Thoracic aorta (tissue), 2 donors: Measurements from ENCODE around the gene SHISAL2A. TPM values are rescaled to one million over a fixed set of nuclear protein-coding genes. Genes with fewer than 3 reads are reported as not detected.

ENCODE experiments used
- ATAC-seq: fragments of 150-250 bp; one replicate; pipeline ENCODE4 v1.8.0; 2017; ENCODE audit warnings: low read depth; ENCODE audit not compliant: insufficient number of reproducible peaks, low FRiP score
- DNase-seq: peaks from one replicate; pipeline ENCODE4 v3.0.0-alpha.2; 2020; ENCODE audit warnings: low spot score
- H3K27ac ChIP-seq, 2 donors: fragments of 200-600 bp; sonication (generic); 1 replicate in 1 of 2; 2 replicates in 1 of 2; pipeline ENCODE4 v1.5.1; 2016; ENCODE audit warnings: mild to moderate bottlenecking in 2 of 2, moderate library complexity in 2 of 2
- H3K27me3 ChIP-seq: fragments of 200-600 bp; sonication (generic); replicated peaks from 2 replicates; pipeline ENCODE4 v1.6.0; 2016; ENCODE audit warnings: mild to moderate bottlenecking; ENCODE audit not compliant: insufficient read depth
- H3K36me3 ChIP-seq: fragments of 200-600 bp; sonication (generic); one replicate; pipeline ENCODE4 v1.5.1; 2016
- H3K4me1 ChIP-seq, 2 donors: fragments of 200-600 bp; sonication (generic); 1 replicate in 1 of 2; 2 replicates in 1 of 2; pipeline versions ENCODE4 v1.5.1 to v1.6.0; 2016; ENCODE audit warnings: low read depth in 2 of 2, mild to moderate bottlenecking in 1 of 2; ENCODE audit not compliant: control insufficient read depth in 1 of 2
- H3K4me3 ChIP-seq: fragments of 200-600 bp; sonication (generic); 2 replicates; pipeline ENCODE4 v1.5.1; 2016; ENCODE audit warnings: mild to moderate bottlenecking
- H3K9me3 ChIP-seq: fragments of 200-600 bp; sonication (generic); 2 replicates; pipeline ENCODE4 v1.5.1; 2016
- CTCF ChIP-seq: fragments of 200-600 bp; sonication (generic); IDR thresholded peaks from one replicate; pipeline ENCODE4 v1.5.1; 2019; ENCODE audit warnings: antibody characterized with exemption
- total RNA-seq, 2 donors: library from RNA; depleted of rRNA; stranded (reverse); fragments of >200 nt; gene quantifications; one replicate each; pipeline versions ENCODE4 v1.1.0 to v1.2.3, GENCODE V29; 2016

Gene SHISAL2A
- total RNA-seq, 2 donors from 2014 or later, result 0.54 TPM; not detected in 1

- Histone ChIP-seq H3K9me3 (no peaks in the 10 kb centered on the region), H3K27ac (no peak overlapping the region), H3K36me3 (no peaks in the 10 kb centered on the region), H3K4me3 (no peak overlapping the region), H3K27me3 (no peaks in the 10 kb centered on the region), H3K4me1 (no peaks in the 10 kb centered on the region)
- ATAC-seq (no peak), DNase-seq (no peak)
- TF ChIP-seq CTCF, result no peak
Observed at GRCh38 chr1:52645261-52645660, 12.3 kb downstream of the SHISAL2A start.

GRCh38 chr1:52651904-52652303, 18.9 kb downstream of the SHISAL2A start:
- TF ChIP-seq CTCF, result no peak
- Histone ChIP-seq H3K27me3 (no peaks in the 10 kb centered on the region), H3K9me3 (no peaks in the 10 kb centered on the region), H3K36me3 (no peaks in the 10 kb centered on the region), H3K4me1 (no peaks in the 10 kb centered on the region), H3K27ac (no peak overlapping the region), H3K4me3 (no peak overlapping the region)
- ATAC-seq, result no peak
- DNase-seq, result no peak

GRCh38 chr1:52653207-52653849, 20.4 kb downstream of the SHISAL2A start:
- H3K36me3 ChIP-seq, result no peaks in the 10 kb centered on the region
- no peak for DNase-seq
- no peak for ATAC-seq
- TF ChIP-seq CTCF, result no peak
- no peaks in the 10 kb centered on the region for H3K4me1 ChIP-seq
- no peak overlapping the region for H3K27ac ChIP-seq
- no peaks in the 10 kb centered on the region for H3K27me3 ChIP-seq
- no peak overlapping the region for H3K4me3 ChIP-seq
- H3K9me3 ChIP-seq, result no peaks in the 10 kb centered on the region

- TF ChIP-seq CTCF, result no peak
- no peaks in the 10 kb centered on the region for H3K4me1 ChIP-seq
- no peak overlapping the region for H3K27ac ChIP-seq
- ATAC-seq (no peak), DNase-seq (no peak)
- no peaks in the 10 kb centered on the region for H3K9me3 ChIP-seq
- no peaks in the 10 kb centered on the region for H3K36me3 ChIP-seq
- H3K27me3 ChIP-seq, result no peaks in the 10 kb centered on the region
- no peak overlapping the region for H3K4me3 ChIP-seq
Observed at GRCh38 chr1:52654063-52654462, 21.1 kb downstream of the SHISAL2A start.

GRCh38 chr1:52657702-52658101, 24.7 kb downstream of the SHISAL2A start:
- H3K9me3 ChIP-seq, result no peaks in the 10 kb centered on the region
- H3K27me3 ChIP-seq, result no peaks in the 10 kb centered on the region
- no peak overlapping the region for H3K27ac ChIP-seq
- H3K4me1 ChIP-seq, result no peaks in the 10 kb centered on the region
- no peak for ATAC-seq
- no peak for TF ChIP-seq CTCF
- no peak overlapping the region for H3K4me3 ChIP-seq
- no peaks in the 10 kb centered on the region for H3K36me3 ChIP-seq
- no peak for DNase-seq
